Nucleus accumbens (tissue), 56 donors: ENCODE results near the gene SPEG.
A peak's percentile ranks its signal among the peaks of the same experiment; 100 is the strongest.

Experiments
- DNase-seq, 56 donors: peaks; one replicate each; lab custom pipeline; 2025; lab: John Stamatoyannopoulos, UW

The SPEG gene

DNA sequence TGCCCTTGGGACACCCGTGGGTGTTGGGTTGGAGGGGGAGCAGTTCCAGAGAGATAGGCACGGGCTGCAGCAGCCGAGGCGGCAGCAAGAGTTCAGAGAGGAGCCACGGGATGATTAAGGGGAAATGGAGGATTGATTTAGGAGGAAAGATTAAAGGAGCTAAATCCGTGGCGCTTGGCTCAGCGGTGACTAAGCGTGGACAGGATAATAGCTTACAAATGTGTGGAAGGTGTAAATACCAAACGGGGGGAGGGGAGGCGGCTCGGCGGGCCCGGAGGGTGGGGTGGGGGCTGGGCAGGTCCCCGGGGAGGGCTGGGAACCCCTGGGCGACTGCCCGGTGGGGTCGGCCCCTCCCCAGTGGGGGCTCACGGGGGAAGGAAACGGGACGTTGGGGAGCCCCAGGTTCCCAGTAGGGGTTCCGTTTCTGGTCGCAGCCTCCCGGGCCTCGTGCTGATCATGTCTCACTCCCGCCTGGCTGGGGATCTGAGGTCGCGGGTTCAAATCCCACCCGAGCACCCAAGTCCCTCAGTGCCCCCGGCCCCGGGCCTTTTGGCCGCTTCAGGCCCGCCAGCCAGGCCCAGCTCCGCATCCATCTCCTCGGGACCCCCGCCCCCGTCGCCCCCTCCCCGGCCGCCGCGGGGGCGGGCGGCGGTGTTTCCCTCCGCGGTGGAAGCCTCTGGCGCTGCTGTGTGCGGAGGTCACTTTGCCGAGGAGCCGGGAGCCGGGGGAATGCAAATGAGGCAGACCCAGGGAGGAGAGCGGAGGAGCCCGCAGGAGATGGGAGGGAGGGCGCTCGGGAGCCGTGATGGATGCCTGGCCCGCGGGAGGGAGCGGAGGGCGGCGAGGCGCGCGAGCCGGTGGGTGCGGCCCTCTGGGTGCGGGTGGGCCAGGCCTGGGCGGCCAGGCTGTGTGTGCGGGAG, 87.7 kb downstream of the SPEG start:
- DNase-seq = peak in 11 of 56 donors; percentile 23 to 49 (median 27)

DNA sequence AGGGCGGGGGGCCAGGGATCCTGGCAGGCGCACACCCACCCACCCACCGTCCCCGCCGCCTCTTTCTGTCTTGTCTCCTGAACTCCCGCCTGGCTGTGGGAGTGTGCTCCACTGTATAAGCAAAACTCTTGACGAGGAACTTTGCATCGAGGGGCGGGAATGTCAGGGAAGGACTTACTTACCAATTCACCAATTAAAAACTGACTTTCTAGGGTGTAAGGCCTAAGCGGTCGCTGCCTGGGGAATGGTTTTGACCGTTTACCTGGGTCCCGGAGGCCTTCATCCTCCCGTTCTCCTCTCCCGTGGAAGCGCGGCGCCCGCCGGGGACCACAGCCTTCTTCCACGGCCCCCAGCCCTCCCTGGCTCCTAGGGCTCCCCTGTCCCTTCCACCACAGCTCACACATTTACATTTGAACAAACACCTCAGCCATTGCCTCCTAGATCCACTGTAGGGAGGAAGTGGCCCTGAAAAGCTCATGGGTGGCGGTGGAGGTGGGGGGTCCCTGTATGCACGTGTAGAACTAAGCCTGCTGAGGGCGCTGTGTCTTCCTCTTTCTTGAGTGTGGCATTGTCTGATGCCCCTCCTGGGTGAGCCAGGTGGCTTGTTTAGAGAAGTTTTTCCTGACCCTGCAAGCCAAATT, 88.5 kb downstream of the SPEG start:
- DNase-seq = peak in 2 of 56 donors; percentile 40 to 41

DNA sequence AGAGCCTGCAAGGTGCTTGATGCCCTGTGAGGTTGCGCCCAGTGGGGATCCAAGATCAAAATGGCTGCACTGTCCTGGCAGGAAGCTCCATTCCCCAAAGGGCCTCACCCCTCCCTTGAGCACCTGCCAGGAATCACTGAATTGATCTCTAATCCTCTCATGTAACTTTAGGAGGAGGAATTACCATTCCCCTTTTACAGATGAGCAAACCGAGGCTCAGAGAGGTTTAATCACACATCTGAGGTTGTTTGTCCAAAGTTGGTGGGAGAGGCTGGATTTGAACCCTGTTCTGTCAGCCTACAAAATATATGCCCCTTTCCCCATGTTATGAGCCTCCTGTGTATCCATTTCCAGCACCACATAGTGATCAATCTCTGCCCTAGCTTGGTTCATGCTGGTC, 90.2 kb downstream of the SPEG start:
- no peak for DNase-seq

DNA sequence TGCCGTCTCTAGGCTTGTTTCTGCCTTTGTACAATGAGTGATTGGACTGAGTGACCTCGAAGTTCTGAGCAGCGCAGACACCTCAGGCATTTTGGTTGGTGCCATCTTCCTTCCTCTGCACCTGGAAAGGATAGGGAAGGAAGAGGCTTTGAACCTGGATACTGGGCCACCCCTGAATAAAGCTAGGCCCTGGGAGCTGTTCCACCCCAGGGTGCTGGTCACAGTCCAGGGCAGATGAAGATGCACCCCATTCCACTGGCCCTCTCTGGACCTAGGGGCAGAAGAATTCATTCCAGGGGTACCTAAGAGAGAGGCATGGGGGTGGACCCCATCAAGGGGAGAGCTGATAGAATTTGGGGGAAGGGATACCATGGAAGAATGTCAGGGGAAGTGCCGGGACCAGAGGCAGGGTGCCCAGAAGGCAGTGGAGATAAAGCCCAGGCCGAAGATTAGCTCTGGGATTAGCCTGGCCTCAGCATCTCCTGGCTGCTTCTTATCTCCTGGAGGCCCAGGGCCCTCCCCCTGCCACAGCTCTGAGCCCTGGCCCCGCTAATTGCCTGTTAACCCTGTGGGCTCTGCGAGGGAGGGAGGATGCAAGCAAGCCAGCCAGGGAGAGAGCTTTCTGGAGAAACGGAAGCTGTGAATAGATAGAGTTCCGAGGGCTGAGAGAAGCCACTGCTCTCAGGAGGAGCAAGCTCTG, 91.0 kb downstream of the SPEG start:
- no peak for DNase-seq

DNA sequence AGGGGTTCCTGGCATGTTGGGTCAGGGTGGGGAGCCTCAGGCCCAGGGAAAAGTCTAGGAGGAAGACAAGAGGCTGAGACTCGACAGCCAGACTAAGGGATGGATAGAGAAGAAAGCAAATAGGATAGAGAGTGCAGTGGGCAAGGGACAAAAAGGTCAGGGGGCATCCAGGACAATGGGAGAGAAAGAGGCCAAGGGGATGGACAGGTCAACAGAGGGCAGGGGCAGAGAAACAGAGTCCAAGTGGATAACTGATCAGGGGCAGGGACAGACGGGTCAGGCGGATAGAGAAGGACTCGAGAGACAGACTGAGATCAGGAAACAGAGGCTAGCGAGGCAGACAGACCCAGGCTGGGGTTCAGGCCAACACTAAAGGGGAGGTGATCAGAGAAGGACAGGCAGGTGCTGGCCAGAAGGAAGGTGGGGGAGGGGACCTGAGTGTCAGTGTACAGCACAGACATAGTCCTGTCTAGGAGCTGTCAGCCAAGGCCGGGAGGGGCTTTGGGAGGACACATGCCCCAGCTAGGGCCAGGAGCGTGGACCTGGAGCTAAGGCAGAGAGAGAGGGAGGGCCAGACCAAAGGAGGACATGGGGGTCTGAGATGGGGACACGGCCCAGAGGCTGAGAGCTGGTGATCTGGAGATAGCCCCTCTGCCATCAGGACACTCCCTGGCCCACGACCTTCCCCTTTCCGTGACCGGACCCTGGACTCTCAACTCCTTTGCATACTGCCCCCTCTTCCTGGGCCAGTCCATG, 91.9 kb downstream of the SPEG start:
- DNase-seq = no peak

DNA sequence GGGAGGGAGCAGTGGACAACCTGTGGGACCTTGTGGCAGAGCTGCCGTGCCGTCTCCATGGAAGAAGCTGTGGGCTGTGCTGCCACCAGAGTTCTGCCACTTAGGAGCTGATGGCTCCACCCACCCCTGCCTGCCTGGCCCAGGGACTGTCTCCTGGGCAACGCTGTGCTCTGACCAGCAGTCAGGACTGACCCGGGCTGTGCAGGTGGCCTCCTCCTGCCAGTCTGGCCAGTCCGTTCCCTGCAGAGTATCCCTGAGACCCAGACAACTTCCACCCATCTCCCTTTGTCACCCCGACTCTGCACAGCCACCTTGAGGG, 92.4 kb downstream of the SPEG start:
- DNase-seq = peak in 1 of 56 donors; percentile 23

DNA sequence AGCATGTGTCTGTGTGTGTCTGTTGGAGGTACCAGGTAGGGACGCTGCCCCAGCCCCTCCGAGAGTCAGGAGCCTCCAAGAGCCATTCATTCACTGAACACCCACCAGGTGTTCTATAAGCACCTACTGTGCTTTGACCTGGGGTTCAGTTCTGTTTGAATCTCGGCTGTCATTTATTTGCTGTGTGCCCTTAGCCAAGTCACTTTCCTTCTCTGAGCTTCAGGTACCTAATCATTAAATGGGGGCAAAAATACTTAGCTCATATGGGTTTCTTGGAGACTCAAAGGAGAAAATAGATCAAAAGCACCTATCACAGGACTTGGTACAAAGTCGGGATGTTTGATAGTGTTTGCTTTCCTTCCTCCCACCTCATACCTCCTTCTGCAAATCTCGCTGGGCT, 92.8 kb downstream of the SPEG start:
- DNase-seq = no peak

DNA sequence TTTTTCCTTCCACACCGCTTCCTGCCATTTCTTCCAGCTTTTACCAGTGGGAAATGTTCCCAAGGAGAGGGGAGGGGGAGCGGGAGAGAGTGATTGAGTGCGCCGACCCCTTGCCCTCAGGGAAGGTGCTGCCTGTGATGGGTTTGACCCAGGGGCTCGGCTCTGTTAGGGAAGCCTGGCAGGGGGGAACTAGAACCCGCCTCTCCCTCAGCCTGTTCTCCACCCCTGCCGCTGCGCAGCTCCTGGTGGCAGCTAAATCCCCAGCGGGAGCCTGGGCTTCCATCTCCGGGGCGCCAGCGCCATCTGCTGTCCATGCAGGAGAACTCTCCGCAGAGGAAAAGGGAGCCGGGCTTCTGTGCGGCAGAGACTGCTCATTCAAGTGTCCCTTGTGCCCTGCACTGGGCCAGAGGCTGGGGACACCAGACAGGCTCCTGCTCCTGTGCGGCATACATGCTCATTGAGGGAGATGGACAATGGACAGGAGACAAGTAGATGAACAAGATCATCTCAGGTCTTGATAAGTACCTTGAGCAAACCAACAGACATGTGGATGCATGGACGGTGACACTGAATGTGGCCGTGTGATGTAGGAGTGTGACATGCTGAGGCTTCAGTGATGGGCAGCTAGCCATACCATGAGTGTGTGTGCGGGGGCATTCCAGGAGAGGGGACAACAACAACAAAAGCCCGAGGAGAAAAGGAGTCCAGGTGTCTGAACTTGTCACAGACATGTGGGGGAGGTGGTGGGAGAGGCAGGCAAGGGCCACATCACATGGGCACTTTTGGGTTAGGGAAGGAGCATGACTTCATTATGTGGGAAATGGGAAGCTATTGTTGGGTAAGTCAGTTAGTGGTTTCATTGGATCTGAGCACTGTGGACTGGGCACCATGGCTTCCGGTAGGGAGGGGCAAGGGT, 95.7 kb downstream of the SPEG start:
- peak; percentile 8 to 90 (median 75) for DNase-seq

DNA sequence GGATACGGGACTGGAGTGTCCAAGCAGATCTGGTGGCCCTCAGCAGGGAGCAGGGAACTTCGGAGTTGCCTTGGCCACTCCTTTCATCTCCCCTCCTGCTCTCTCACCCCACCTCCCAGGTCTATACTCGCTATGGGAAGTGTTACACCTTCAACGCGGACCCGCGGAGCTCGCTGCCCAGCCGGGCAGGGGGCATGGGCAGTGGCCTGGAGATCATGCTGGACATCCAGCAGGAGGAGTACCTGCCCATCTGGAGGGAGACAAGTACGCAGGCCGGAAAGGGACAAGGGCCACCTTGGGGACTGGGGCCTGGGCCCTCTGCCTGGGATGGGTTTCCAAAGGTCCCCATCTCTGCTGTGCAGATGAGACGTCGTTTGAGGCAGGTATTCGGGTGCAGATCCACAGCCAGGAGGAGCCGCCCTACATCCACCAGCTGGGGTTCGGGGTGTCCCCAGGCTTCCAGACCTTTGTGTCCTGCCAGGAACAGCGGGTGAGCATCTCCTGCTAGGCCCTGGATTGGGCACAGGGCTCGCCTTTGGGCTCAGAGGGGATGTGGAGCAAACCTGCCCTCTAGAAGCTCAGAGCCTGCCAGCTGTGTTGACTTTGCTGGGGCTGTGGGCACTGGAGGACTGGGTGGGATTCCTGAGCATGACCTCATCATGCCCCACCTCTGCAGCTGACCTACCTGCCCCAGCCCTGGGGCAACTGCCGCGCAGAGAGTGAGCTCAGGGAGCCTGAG, 97.2 kb downstream of the SPEG start:
- no peak for DNase-seq

DNA sequence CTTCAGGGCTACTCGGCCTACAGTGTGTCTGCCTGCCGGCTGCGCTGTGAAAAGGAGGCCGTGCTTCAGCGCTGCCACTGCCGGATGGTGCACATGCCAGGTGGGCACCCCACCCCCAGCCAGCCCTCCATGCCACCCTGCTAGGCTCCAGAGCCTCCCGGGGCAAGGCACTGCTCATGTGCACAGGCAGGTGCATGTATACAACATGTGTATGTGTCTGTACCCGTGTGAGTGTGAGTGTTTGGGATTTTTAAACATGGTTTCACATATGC, 97.7 kb downstream of the SPEG start:
- no peak for DNase-seq

DNA sequence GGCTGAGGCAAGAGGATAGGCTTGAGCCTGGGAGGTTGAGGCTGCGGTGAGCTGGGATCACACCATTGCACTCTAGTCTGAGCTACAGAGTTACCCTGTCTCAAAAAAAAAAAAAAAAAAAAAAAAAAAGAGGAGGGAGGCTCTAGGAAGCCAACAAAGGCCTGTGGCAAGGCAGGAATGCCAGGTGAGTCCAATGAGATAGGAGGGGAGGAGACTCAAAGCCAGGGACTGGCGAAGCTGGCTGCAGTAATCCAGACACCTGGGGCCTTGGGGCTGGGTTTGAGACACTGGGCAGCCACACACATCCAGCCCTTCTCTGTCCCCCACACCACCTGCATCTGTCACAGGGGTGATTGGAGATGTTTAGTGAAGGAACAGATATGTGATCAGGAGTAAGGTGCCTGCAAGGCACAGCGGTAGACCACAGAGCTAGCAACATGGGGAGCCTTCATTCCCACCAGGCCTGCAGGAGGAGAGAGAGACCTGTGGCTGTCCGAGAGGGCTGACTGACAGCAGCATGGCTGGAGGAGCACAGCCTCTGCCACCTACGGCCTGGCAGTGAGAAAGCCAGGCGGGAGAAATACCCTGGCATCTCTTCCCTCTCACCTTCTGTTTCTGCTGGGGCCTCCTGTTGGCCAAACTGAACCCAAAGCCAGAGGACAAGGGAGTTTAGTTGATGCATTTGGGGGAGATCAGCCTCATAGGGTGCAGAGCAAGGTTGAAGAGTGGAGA, 99.5 kb downstream of the SPEG start:
- DNase-seq = no peak

DNA sequence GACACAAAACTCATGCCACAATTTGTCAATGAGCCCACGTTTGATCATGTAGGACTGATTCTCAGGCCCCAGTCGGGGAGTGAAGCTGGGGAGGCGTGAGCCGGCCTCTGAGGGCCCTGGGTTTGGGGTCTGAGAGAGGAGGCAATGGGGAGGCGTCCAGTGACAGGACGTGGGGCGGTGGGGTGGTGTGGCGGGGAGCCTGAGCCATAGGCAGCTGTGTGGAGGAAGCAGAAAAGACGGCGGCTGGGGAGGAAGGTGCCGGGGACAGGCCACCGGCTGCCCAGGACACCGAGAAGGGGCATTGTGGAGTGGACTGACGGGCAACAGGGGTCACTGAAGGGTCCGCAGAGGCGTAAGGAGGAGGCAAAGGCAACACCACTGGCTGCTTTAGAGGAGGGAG, 101.8 kb downstream of the SPEG start:
- no peak for DNase-seq

DNA sequence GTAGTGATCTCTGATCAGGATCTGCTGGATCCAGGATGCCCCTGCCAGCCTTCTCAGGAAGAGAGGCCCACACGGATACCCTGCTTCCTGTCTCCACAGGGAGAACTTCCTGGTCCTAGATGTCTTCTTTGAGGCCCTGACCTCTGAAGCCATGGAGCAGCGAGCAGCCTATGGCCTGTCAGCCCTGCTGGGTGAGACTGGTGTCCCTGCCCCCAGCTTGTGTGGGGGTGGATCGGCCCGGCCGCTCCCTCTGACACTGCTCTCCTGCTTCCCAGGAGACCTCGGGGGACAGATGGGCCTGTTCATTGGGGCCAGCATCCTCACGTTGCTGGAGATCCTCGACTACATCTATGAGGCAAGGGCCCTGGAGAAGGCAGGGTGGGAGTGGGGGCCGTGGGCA, 102.3 kb downstream of the SPEG start:
- no peak for DNase-seq

DNA sequence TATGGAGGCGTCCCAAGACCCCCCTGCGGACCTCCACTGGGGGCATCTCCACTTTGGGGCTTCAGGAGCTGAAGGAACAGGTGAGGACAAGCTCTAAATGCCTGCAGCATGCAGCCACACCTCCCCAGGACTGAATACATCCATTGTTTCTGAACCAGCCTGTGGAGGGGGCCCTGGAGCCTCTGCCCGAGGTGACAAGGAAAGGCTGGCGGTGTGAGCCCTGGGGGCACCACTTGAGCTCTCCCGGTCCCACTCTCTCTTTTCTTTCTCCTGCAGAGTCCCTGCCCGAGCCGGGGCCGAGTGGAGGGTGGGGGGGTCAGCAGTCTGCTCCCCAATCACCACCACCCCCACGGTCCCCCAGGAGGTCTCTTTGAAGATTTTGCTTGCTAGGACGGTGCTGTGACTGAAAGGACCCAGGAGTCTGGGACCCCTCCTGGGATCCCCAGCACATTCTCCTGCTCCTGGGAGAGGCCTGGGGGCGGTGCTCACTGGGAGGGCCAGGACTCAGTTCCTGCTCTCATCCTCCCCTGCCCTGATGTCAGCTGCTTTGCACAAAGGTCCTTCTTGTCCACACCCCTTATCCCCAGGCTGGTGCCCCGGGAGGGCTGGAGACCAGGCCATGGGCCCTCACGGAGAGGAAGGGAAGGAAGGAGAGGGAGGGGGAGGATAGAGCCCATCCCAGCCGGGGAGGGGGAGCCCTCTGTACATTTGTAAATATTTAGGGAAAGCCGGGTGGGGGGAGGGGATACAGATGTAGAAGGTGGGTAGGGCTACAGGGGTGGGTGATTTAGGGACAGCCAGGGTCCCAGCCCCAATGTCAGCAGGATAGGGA, 103.2 kb downstream of the SPEG start:
- DNase-seq = no peak

DNA sequence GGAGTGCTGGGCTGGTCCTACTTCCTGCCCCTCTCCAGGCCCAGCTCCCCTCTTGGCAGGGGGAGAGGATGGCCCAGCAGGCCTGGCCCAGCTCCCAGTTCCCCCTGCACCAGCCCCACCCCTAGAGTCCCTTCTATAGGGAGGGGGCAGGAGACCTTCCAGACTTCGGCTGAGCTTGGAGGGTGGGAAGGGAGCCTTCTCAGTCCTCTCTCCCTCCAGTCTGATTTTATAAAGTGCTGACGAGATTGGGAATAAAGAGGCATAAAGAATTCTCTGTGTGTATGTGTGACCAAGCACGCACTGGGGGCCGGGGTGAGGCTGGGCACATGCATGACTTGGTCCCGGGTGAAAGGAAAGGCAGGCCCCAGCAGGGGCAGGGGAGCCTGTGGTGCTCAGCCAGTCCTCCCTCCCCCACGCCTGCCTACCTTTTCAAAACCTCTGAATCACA, 103.9 kb downstream of the SPEG start:
- DNase-seq = peak in 4 of 56 donors; percentile 21 to 30 (median 28)

DNA sequence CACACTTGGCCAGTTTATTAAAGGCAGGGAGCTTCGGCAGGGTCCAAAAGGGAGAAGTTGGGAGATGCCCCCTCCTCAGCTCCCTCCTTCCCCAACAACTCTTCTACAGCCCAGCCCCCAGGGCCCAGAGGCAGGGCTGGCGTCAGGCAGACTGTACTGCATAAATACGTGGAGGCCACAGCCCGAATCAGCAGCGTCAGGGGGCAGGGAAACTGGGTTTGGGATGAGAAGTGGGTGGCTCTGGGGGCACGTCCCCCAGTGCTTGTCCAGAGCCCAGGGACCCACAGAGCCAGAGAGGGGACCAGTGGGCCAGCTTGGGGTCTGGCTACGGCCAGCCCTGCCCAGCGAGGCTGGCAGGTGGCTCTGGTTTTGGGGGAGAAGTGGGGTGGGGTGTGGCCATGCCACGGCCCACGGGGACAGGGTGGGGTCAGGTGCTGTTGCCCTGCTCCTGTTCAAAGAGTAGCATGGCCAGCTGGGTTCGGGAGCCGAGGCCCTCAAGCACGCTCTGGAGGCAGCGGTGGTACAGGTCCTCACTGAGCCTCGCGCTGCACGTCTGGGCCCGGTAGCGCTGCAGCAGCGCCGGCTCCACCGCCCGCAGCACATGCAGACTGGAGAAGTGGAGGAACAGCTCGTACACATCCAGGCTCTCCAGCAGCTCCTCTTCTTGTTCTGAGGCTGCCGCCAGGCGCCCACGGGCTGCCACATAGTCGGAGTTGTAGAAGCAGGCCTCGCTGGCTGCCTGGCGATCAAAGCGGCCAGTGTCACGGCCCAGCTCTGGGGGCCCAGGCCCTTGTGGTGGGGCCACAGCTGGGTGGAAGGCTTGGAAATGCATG, 104.5 kb downstream of the SPEG start:
- DNase-seq = no peak
